HG03442 (cell line): ENCODE results near the gene DDX10.

Experiments
- ATAC-seq: cut with Tn5 transposase; IDR thresholded peaks from one replicate; pipeline ENCODE4 v1.9.1; 2021; ENCODE audit warnings: mild to moderate bottlenecking, moderate library complexity; ENCODE audit not compliant: unreplicated experiment

DDX10 gene

DNA sequence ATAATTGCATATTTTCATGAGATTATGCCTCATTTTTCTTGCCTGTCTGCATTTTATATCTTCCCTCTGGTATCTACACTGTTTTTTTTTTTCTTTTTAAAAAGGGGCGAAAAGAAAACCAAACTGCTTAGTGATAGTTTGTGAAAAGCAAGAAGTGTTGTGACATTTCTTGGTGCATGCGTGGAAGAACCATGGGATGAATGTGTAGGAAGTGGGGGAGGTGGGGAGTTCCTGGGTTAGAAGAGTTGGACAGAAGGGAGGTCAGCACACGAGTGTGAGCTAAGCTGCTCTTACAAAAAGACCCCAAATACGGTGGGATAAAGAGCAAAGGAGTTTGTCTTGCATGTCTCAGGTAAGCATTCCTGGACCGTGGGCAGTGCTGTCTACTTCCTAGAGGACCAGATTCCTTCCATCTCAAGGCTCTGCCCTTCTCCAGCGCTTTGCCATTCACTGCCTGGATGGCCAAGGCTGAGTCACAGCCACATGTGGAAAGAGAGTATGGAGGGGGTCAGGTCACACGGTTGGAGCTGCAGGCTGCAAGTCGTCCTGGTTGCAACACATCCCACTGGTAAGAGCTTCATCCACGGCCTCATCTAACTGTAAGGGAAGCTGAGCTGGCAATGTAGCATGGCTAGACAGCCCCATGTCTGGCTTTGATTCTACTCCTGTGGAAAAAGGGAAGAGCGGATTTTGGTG is 300.6 kb downstream of the DDX10 start:
- ATAC-seq, result no peak

DNA sequence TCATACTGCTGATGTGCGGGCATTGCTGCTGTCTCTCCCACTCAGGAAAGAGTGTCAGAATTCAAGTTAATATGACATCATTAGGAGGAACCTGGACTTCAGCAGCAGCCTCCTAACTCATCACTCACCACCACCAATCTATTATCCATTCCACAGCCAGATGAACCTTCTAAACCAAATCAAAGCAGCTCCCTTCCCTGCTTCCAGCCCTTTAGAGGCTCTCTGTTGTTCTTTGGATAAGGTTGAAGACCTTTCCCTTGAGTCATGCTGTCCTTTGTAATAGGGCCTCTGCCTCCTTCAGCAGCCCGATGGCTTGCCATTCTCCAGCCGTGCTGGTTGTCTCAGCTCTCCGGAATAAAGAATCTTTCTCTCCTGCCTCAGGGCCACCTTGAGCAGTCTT is 301.3 kb downstream of the DDX10 start:
- ATAC-seq, result no peak

DNA sequence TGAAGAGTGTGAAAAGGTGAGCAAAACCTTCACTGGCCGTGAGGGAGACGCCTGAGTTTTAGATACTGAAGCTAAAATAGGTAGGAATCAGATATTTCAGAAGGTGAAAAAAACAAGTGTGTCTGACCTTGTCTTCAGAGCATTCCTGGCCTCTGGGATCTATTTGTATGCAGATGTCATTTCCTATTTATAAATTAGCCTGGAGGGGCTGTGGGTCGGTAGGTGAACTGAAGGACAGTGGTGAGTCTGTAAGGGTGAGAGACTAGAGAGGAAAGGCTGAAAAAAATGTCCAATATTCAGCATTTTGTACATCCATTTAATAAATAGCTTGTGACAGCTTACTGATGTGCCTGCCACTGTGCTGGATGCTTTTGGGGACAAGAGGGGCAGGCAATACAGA is 302.1 kb downstream of the DDX10 start:
- no peak for ATAC-seq

DNA sequence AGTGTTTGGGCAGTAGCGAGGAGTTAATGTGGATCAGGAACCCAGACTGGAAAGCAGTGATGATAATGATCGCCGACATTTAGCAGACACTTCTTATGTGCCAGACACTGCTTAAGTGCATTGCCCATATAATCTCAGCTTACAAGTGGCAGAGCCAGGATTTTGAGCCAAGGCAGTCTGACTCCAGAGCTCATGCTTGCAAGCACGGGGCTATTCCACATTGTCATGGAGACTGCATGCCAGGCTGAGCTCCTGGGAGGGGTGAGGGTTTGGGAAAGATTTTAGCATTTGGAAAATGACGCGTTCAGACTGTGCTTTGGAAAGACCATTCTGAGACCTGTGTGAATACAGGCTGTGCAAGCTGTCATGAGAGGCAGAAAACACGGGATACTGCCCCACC is 302.7 kb downstream of the DDX10 start:
- no peak for ATAC-seq

- ATAC-seq, result no peak
Measured at GRCh38 chr11:108970221-108970991, 305.5 kb downstream of the DDX10 start.

GRCh38 chr11:108973402-108974162 is 308.7 kb downstream of the DDX10 start:
- ATAC-seq, result no peak

DNA sequence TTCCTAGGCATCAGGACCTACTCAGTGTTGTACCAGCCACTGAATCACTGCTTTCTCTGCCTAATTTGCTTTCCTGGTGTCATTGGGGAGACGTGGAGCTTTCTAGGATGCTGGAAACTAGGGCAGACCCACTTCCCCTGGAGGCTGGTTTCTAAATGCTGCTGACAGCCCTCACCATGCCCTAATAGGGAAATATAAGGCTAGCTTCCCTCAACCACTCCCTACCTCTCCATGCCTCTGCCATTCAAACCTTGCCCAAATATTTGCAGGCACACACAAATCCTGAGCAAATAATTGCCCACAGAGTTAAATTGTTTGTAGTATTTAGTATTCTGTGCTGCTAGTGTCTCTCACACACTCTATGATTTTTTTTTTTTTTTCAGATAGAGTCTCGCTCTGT is 310.2 kb downstream of the DDX10 start:
- ATAC-seq, result no peak

DNA sequence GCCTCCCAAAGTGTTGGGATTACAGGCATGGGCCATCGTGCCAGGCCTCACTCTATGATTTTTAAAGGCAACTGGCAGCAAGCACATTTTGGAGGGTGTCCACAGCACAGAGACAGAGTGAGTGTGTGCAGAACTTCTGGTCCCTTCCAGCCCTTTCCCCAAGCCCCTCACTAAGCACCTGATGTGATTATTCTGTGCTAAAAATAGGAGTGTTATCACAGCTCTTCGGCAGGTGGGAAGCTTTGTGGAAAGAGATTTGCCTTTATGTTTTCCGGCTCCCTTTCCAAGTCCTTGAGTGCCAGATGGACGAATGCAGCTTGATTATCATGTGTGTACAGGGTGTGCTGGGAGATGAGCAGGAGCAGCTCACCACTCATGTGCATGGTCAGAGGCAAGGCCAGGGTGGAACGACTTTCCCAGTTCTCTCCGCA is 310.8 kb downstream of the DDX10 start:
- ATAC-seq, result no peak

GRCh38 chr11:108983636-108984420 is 319.0 kb downstream of the DDX10 start:
- ATAC-seq, result no peak

DNA sequence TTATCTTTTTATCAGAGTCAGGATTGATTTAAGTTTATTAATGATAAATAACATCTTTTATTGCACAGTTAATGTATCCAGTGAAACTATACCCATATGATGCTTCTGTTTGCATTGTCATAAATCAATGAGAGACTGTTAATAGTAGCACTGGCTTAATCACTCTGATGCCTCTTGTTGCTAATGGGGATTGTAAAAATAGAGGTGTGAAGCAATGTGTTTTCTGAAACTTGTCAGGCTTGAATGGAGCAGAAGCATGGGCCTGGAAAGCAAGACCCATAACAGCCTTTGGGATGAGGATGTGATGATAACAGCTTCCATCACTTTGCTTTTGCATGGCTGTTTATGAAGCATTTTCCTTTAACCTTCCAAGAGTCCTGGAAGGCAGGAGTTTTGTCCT is 319.7 kb downstream of the DDX10 start:
- no peak for ATAC-seq

- no peak for ATAC-seq
Measured at GRCh38 chr11:108985236-108985944, 320.5 kb downstream of the DDX10 start.

GRCh38 chr11:108985945-108986279 is 321.0 kb downstream of the DDX10 start:
- ATAC-seq, result no peak
